Epithelial cell of proximal tubule (primary cell): ENCODE measurements around the gene ARHGEF1. TPM values are rescaled to one million over a fixed set of nuclear protein-coding genes. Genes with fewer than 3 reads are reported as not detected.

Source experiments
- DNase-seq: peaks from one replicate; pipeline ENCODE4 v3.0.0-alpha.2; 2011; ENCODE audit warnings: low read depth
- H3K4me3 ChIP-seq: 2 replicates; pipeline ENCODE4 v1.5.1; 2011; ENCODE audit warnings: low read depth, mild to moderate bottlenecking, low read length
- total RNA-seq: library from RNA; depleted of rRNA; stranded (reverse); fragments of >200 nt; gene quantifications from 2 replicates; pipeline ENCODE4 v1.2.3, GENCODE V29; 2015
- TF ChIP-seq, protein P1 (sequence below): conservative IDR thresholded peaks from 2 replicates; pipeline ENCODE4 v1.5.1; 2012; ENCODE audit warnings: low read depth, mild to moderate bottlenecking, low read length

The ARHGEF1 gene
- total RNA-seq, 1 donor from 2014 or later = 65.9 TPM

- H3K4me3 ChIP-seq = no peak overlapping the region
- TF ChIP-seq, protein P1, sequence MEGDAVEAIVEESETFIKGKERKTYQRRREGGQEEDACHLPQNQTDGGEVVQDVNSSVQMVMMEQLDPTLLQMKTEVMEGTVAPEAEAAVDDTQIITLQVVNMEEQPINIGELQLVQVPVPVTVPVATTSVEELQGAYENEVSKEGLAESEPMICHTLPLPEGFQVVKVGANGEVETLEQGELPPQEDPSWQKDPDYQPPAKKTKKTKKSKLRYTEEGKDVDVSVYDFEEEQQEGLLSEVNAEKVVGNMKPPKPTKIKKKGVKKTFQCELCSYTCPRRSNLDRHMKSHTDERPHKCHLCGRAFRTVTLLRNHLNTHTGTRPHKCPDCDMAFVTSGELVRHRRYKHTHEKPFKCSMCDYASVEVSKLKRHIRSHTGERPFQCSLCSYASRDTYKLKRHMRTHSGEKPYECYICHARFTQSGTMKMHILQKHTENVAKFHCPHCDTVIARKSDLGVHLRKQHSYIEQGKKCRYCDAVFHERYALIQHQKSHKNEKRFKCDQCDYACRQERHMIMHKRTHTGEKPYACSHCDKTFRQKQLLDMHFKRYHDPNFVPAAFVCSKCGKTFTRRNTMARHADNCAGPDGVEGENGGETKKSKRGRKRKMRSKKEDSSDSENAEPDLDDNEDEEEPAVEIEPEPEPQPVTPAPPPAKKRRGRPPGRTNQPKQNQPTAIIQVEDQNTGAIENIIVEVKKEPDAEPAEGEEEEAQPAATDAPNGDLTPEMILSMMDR = no peak
- DNase-seq = no peak
Measured at GRCh38 chr19:41920882-41921576, 38.0 kb downstream of the ARHGEF1 start.

DNA sequence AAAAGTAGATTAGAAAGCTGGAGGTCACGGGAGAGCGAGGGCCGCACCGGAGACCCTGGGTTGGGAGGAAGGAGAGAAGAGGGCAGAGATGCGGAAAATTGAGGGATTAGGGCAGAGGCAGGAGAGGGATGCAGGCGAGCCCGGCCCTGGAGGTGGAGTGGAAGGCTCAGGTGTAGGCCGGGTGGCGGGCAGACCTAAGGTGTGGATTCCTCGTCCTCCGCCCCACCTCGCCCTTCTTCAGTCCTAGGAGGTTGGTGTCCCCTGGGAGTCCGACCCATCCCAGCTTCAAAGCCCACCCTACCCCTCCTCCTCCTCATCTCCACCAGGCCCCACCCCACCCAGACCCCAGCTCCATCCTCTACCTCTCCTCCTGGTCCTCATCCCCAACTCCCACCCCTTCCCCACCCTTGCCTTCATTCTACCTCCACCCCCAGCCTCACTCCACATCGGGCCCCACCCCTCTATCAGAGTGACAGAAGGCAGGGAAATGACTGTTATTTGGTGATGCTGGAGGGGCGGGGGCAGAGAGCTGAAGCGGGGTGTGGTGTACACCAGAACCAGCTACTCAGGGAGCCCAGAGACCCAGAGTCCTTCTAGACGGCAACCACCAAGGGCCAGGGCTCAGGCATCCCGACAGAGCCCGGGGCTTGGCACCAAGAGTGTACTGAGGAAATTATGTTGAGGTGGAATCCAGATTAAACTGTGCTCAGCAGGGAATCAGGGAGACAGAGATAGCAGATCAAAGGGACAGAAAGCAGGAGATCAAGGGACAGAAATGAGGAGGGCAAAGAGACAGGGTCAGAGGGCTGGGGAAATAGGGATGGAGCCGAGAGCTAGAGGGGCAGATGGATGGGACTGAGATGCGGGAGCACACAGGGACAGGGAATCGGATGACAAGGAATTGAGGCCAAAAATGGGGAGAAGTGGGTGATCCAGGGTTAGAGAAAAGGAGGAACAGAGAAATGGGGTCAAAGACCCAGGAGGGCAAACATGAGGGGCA lies 38.9 kb downstream of the ARHGEF1 start:
- TF ChIP-seq, protein P1 = no peak
- no peak for DNase-seq

DNA sequence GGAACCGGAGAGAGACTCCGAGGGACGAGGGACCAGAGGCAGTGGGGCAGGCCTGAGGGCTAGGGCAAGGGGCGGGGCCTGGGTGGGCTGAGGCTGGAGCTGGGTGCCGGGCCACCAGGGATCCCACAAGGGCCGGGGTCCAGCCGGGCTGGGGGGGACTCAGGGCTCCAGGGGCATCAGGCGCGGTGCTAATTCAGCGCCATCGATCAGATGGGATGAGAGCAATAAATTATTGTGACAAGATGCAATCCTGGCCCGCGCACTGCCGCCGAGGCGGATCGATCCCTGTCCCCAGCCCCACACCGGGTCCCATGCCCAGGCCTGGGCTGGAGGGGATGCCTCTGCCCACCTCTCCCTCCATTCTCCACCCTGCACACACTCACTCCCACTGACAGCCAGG lies 39.6 kb downstream of the ARHGEF1 start:
- DNase-seq = no peak
- TF ChIP-seq, protein P1 = no peak
- no peak overlapping the region for H3K4me3 ChIP-seq

More for the DNA sequence above, 38.9 kb downstream of the ARHGEF1 start:
- H3K4me3 ChIP-seq = no peak overlapping the region

- TF ChIP-seq, protein P1 = no peak
- no peak overlapping the region for H3K4me3 ChIP-seq
- DNase-seq = no peak
Measured at GRCh38 chr19:41923045-41923788, 40.2 kb downstream of the ARHGEF1 start.

GRCh38 chr19:41924151-41925145 lies 41.5 kb downstream of the ARHGEF1 start:
- DNase-seq = no peak
- H3K4me3 ChIP-seq = no peak overlapping the region
- TF ChIP-seq, protein P1 = no peak
